Glomerular visceral epithelial cell (primary cell): Measurements from ENCODE around the gene CANX.
"Not testable (repeated sequence)": the region's sequence is repeated elsewhere in the genome, so short reads cannot be mapped to it uniquely, and the experiment has no call there.

Experiments used
- DNase-seq: peaks from one replicate; pipeline ENCODE4 v3.0.0-alpha.2; 2016; ENCODE audit errors: extremely low spot score

Gene CANX

GRCh38 chr5:179698935-179699615 lies at the start of gene CANX:
TSS of gene CANX (plus strand) at chr5:179698967. CDS start at chr5:179705682, 6,715 bp downstream.
- no peak for DNase-seq

- DNase-seq = not testable (repeated sequence)
These were observed 49.5 kb upstream of the CANX start for GRCh38 chr5:179649166-179649703.

GRCh38 chr5:179650245-179650644 lies 48.5 kb upstream of the CANX start:
- DNase-seq = not testable (repeated sequence)

- DNase-seq = not testable (repeated sequence)
These were observed 45.6 kb upstream of the CANX start for GRCh38 chr5:179653135-179653534.

- not testable (repeated sequence) for DNase-seq
These were observed 41.2 kb upstream of the CANX start for GRCh38 chr5:179657302-179658178.

GRCh38 chr5:179658179-179658856 lies 40.4 kb upstream of the CANX start:
- peak; percentile 26 for DNase-seq

- DNase-seq = not testable (repeated sequence)
These were observed 37.1 kb upstream of the CANX start for GRCh38 chr5:179661647-179662046.

- DNase-seq = no peak
These were observed 30.4 kb upstream of the CANX start for GRCh38 chr5:179668391-179668790.

GRCh38 chr5:179678223-179679013 lies 20.3 kb upstream of the CANX start:
- DNase-seq = peak; percentile 97

- no peak for DNase-seq
These were observed 19.6 kb upstream of the CANX start for GRCh38 chr5:179679014-179679674.

GRCh38 chr5:179680014-179680779 lies 18.6 kb upstream of the CANX start:
- DNase-seq = no peak

- peak; percentile 58 for DNase-seq
These were observed 17.9 kb upstream of the CANX start, which contains the start of gene CBY3 for GRCh38 chr5:179680780-179681401. TSS of gene CBY3 (minus strand) at chr5:179681034. CDS start at chr5:179680918, 116 bp downstream.

GRCh38 chr5:179689212-179689611 lies 9.6 kb upstream of the CANX start:
- not testable (repeated sequence) for DNase-seq

GRCh38 chr5:179694561-179694960 lies 4.2 kb upstream of the CANX start:
- no peak for DNase-seq

GRCh38 chr5:179696603-179697002 lies 2.2 kb upstream of the CANX start:
- no peak for DNase-seq

GRCh38 chr5:179697108-179697507 lies 1.7 kb upstream of the CANX start:
- no peak for DNase-seq

- not testable (repeated sequence) for DNase-seq
These were observed 1.2 kb upstream of the CANX start for GRCh38 chr5:179697543-179697942.

GRCh38 chr5:179697993-179698934 lies 503 bp upstream of the CANX start:
- peak; percentile 100 for DNase-seq
